Chondrocyte (in vitro differentiated cells): ENCODE data around the gene DIP2C. TPM values are rescaled to one million over a fixed set of nuclear protein-coding genes. Genes with fewer than 3 reads are reported as not detected.

Source experiments
- DNase-seq: peaks from one replicate; pipeline ENCODE4 v3.0.0; 2021; ENCODE audit warnings: mixed read lengths, low spot score
- H3K27ac Mint-ChIP-seq: one replicate; pipeline ENCODE4 v1.8.0; 2021; ENCODE audit warnings: mild to moderate bottlenecking, moderate library complexity, mixed read lengths; ENCODE audit not compliant: unreplicated experiment
- H3K27me3 Mint-ChIP-seq: 2 replicates; pipeline ENCODE4 v1.8.0; 2021; ENCODE audit warnings: low read depth, mixed read lengths
- H3K36me3 Mint-ChIP-seq: 2 replicates; pipeline ENCODE4 v1.8.0; 2021; ENCODE audit warnings: low read depth, mixed read lengths
- H3K4me1 Mint-ChIP-seq: 2 replicates; pipeline ENCODE4 v1.8.0; 2021; ENCODE audit warnings: low read depth, mild to moderate bottlenecking, mixed read lengths
- H3K4me3 Mint-ChIP-seq: one replicate; pipeline ENCODE4 v1.8.0; 2021; ENCODE audit warnings: mild to moderate bottlenecking, moderate library complexity, mixed read lengths; ENCODE audit not compliant: unreplicated experiment
- H3K9me3 Mint-ChIP-seq: 2 replicates; pipeline ENCODE4 v1.8.0; 2021; ENCODE audit warnings: low read depth, mixed read lengths
- total RNA-seq: library from RNA; stranded (reverse); gene quantifications from 3 replicates; pipeline ENCODE4 v1.2.1, GENCODE V29; 2021
- TF ChIP-seq, protein P1 (sequence below): fragments of 200-600 bp; sonication (generic); IDR thresholded peaks from 2 replicates; pipeline ENCODE4 v1.5.0; 2021; ENCODE audit warnings: antibody characterized with exemption, mild to moderate bottlenecking, moderate library complexity

Gene DIP2C
- total RNA-seq, 1 donor from 2014 or later = 47.9 TPM

DNA sequence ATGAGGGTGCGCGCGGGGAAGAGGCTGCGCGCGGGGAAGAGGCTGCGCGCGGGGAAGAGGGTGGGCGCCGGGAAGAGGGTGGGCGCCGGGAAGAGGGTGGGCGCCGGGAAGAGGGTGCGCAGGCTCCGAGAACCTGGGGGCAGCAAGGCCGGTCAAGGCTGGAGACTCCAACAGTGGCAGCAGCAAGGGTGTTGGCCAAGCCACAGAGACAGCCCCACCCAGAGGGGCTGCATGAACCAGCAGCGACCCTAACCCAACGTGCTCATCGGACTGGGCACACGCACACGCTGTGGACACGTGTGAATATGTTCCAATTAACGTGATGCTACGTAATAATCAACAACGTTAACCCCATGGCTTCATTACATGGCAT is 48.8 kb downstream of the DIP2C start:
- no peaks in the 10 kb centered on the region for H3K27me3 Mint-ChIP-seq
- TF ChIP-seq, protein P1, sequence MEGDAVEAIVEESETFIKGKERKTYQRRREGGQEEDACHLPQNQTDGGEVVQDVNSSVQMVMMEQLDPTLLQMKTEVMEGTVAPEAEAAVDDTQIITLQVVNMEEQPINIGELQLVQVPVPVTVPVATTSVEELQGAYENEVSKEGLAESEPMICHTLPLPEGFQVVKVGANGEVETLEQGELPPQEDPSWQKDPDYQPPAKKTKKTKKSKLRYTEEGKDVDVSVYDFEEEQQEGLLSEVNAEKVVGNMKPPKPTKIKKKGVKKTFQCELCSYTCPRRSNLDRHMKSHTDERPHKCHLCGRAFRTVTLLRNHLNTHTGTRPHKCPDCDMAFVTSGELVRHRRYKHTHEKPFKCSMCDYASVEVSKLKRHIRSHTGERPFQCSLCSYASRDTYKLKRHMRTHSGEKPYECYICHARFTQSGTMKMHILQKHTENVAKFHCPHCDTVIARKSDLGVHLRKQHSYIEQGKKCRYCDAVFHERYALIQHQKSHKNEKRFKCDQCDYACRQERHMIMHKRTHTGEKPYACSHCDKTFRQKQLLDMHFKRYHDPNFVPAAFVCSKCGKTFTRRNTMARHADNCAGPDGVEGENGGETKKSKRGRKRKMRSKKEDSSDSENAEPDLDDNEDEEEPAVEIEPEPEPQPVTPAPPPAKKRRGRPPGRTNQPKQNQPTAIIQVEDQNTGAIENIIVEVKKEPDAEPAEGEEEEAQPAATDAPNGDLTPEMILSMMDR = no peak
- peaks cover 5% of the 10 kb centered on the region for H3K36me3 Mint-ChIP-seq
- H3K27ac Mint-ChIP-seq = no peak overlapping the region
- no peak overlapping the region for H3K4me3 Mint-ChIP-seq
- no peak for DNase-seq
- peaks cover 7% of the 10 kb centered on the region for H3K4me1 Mint-ChIP-seq
- H3K9me3 Mint-ChIP-seq = peaks cover 8% of the 10 kb centered on the region

DNA sequence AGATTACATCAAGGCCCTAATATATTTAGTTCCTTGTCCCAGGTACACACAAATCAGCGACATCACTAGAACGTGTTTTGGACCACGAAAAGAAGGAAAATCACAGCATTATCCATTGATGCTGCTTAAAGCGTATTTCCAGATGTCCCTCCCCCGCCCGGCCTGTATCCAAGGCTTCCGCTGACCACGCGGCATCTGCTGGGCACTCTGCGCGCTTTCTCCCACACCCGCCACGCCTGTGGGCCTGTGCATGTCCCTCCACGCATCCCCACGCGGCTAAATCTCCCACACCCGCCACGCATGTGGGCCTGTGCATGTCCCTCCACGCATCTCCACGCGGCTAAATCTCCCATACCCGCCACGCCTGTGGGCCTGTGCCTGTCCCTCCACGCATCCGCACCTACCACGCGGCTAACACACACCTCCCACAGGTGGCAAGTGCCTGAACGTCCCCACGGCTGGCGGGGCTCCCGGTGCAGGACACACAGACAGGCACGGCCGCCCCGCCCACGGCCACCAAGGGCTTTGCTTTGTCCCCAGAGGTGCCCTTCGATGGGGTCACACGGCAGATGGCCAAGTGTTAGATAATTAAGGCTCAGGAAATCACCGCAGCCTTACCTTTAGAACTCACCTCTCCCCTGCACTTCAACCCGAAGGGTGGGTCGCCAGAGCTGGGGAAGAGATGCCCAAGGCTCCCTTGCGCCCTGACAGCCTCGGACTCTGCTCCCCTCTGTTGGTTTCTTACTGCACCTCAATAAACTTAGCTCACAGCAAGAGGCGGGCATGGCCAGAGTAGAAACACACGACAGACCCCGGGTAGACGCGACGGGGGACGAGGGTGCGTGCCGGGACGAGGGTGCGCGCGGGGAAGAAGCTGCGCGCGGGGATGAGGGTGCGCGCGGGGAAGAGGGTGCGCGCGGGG is 49.5 kb downstream of the DIP2C start:
- H3K36me3 Mint-ChIP-seq = peaks cover 5% of the 10 kb centered on the region
- no peak overlapping the region for H3K4me3 Mint-ChIP-seq
- no peaks in the 10 kb centered on the region for H3K27me3 Mint-ChIP-seq
- H3K4me1 Mint-ChIP-seq = peaks cover 7% of the 10 kb centered on the region
- TF ChIP-seq, protein P1 = no peak
- no peak overlapping the region for H3K27ac Mint-ChIP-seq
- peaks cover 5% of the 10 kb centered on the region for H3K9me3 Mint-ChIP-seq
- no peak for DNase-seq

GRCh38 chr10:639001-639750 is 50.3 kb downstream of the DIP2C start:
- DNase-seq = no peak
- TF ChIP-seq, protein P1 = no peak
- no peak overlapping the region for H3K27ac Mint-ChIP-seq
- H3K4me1 Mint-ChIP-seq = peaks cover 16% of the 10 kb centered on the region
- no peak overlapping the region for H3K4me3 Mint-ChIP-seq
- no peaks in the 10 kb centered on the region for H3K36me3 Mint-ChIP-seq
- H3K9me3 Mint-ChIP-seq = no peaks in the 10 kb centered on the region
- no peaks in the 10 kb centered on the region for H3K27me3 Mint-ChIP-seq

DNA sequence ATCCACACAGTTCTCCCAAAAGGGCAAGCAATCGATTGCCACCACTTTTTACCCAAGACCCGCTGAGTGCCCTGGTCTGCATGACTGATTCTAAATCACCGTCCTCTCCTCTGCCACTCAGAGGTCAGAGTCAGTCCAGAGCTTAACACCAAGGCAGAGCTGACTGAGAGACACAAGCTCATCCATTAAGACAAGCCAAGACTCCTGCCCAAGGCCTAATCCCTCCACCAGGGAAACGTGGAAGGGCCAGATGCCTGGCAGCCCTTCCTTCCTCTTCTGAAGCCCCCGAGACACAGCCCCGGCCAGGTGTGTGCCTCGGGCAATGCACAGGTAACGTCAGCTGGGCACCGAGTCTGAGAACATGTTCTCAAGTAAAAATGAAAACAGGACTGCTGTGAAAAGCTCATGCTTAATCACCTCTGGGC is 51.7 kb downstream of the DIP2C start:
- H3K4me3 Mint-ChIP-seq = no peak overlapping the region
- H3K27me3 Mint-ChIP-seq = no peaks in the 10 kb centered on the region
- H3K9me3 Mint-ChIP-seq = no peaks in the 10 kb centered on the region
- TF ChIP-seq, protein P1 = no peak
- peaks cover 28% of the 10 kb centered on the region for H3K4me1 Mint-ChIP-seq
- H3K36me3 Mint-ChIP-seq = no peaks in the 10 kb centered on the region
- H3K27ac Mint-ChIP-seq = no peak overlapping the region
- DNase-seq = no peak

DNA sequence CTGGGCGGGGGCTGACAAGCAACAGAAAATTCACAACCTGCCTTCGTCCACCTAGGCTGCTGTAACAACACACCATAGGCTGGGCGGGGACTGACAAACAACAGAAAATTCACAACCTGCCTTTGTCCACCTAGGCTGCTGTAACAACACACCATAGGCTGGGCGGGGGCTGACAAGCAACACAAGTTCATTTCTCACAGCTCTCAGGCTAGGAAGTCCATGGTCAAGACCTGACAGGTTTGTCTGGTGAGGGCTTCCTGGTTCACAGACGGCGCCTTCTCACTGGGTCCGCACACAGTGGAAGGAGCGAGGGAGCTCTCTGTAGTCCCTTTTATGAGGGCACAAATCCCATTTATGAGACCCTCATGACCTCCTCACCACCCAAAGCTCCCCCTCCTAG is 52.2 kb downstream of the DIP2C start:
- no peak overlapping the region for H3K4me3 Mint-ChIP-seq
- H3K36me3 Mint-ChIP-seq = no peaks in the 10 kb centered on the region
- H3K27me3 Mint-ChIP-seq = no peaks in the 10 kb centered on the region
- no peaks in the 10 kb centered on the region for H3K9me3 Mint-ChIP-seq
- no peak for DNase-seq
- no peak overlapping the region for H3K27ac Mint-ChIP-seq
- TF ChIP-seq, protein P1 = no peak
- peaks cover 24% of the 10 kb centered on the region for H3K4me1 Mint-ChIP-seq
